Fibroblast of villous mesenchyme (primary cell): Measurements from ENCODE around the gene FOXN3. TPM values are rescaled to one million over a fixed set of nuclear protein-coding genes. Genes with fewer than 3 reads are reported as not detected.
A peak's percentile ranks its signal among the peaks of the same experiment; 100 is the strongest.
"Not testable (repeated sequence)": the region's sequence is repeated elsewhere in the genome, so short reads cannot be mapped to it uniquely, and the experiment has no call there.

Experiments
- DNase-seq: peaks from one replicate; pipeline ENCODE4 v3.0.0-alpha.2; 2010; ENCODE audit warnings: low read depth
- H3K4me3 ChIP-seq: 2 replicates; pipeline ENCODE4 v1.5.1; 2011; ENCODE audit warnings: low read depth, mild to moderate bottlenecking, low read length
- CTCF ChIP-seq: IDR thresholded peaks from 2 replicates; pipeline ENCODE4 v1.5.1; 2012; ENCODE audit warnings: low read depth, mild to moderate bottlenecking, low read length; ENCODE audit not compliant: insufficient read depth
- total RNA-seq: library from RNA; depleted of rRNA; stranded (reverse); fragments of >200 nt; gene quantifications from 2 replicates; pipeline ENCODE4 v1.2.3, GENCODE V29; 2012

Gene FOXN3
- total RNA-seq, 1 donor: 33.2 TPM

GRCh38 chr14:89205137-89205740 is 211.8 kb downstream of the FOXN3 start:
- no peak overlapping the region for H3K4me3 ChIP-seq
- DNase-seq: no peak

GRCh38 chr14:89202413-89203190 is 214.4 kb downstream of the FOXN3 start:
- no peak overlapping the region for H3K4me3 ChIP-seq
- no peak for TF ChIP-seq CTCF

More at GRCh38 chr14:89205137-89205740, 211.8 kb downstream of the FOXN3 start:
- no peak for TF ChIP-seq CTCF

GRCh38 chr14:89201645-89202044 is 215.4 kb downstream of the FOXN3 start:
- no peak overlapping the region for H3K4me3 ChIP-seq
- TF ChIP-seq CTCF: no peak
- DNase-seq: peak; percentile 19

More at GRCh38 chr14:89202413-89203190, 214.4 kb downstream of the FOXN3 start:
- peak; percentile 41 for DNase-seq

- not testable (repeated sequence) for H3K4me3 ChIP-seq, DNase-seq
Measured at GRCh38 chr14:89199357-89199756, 217.7 kb downstream of the FOXN3 start.

GRCh38 chr14:89198544-89199329 is 218.3 kb downstream of the FOXN3 start:
- DNase-seq: peak; percentile 88
- TF ChIP-seq CTCF: no peak
- H3K4me3 ChIP-seq: no peak overlapping the region

GRCh38 chr14:89197623-89198022 is 219.4 kb downstream of the FOXN3 start:
- DNase-seq: no peak
- H3K4me3 ChIP-seq: no peak overlapping the region
- TF ChIP-seq CTCF: no peak

GRCh38 chr14:89196545-89196944 is 220.5 kb downstream of the FOXN3 start:
- no peak for TF ChIP-seq CTCF
- H3K4me3 ChIP-seq: no peak overlapping the region
- no peak for DNase-seq
